H54 (cell line): Measurements from ENCODE around the gene PSG4.
"Not testable (repeated sequence)": the region's sequence is repeated elsewhere in the genome, so short reads cannot be mapped to it uniquely, and the experiment has no call there.

Source experiments
- DNase-seq: peaks from one replicate; pipeline ENCODE4 v3.0.0; 2011; ENCODE audit warnings: low spot score, mixed read lengths; ENCODE audit not compliant: insufficient read length
- FAIRE-seq: peaks from 3 replicates; lab custom pipeline; 2011; peaks lifted over from hg19 to GRCh38; lab: Jason Lieb, UNC
- POLR2A ChIP-seq: IDR thresholded peaks from 2 replicates; pipeline ENCODE4 v1.6.1; 2011; ENCODE audit warnings: low read depth, mild to moderate bottlenecking, low read length

Gene PSG4

GRCh38 chr19:43205471-43206105 is at the start of gene PSG4:
Gene PSG4, minus strand, starts transcription at chr19:43205638. Its CDS starts 102 bp downstream, at chr19:43205536.
- peak; percentile 29; the same call in 1 of the 2 replicates for TF ChIP-seq POLR2A
- not testable (repeated sequence) for FAIRE-seq

GRCh38 chr19:43251428-43251827 is 46.0 kb upstream of the PSG4 start:
- not testable (repeated sequence) for DNase-seq, FAIRE-seq

More at GRCh38 chr19:43205471-43206105, at the start of gene PSG4:
- DNase-seq: not testable (repeated sequence)

GRCh38 chr19:43250296-43250695 is 44.9 kb upstream of the PSG4 start:
- not testable (repeated sequence) for DNase-seq, FAIRE-seq

GRCh38 chr19:43248635-43249002 is 43.2 kb upstream of the PSG4 start:
- not testable (repeated sequence) for DNase-seq, FAIRE-seq

- not testable (repeated sequence) for FAIRE-seq, DNase-seq
Measured at GRCh38 chr19:43247243-43247880, 41.9 kb upstream of the PSG4 start.

GRCh38 chr19:43245848-43246247 is 40.4 kb upstream of the PSG4 start:
- DNase-seq, FAIRE-seq: not testable (repeated sequence)

- not testable (repeated sequence) for DNase-seq, FAIRE-seq
Measured at GRCh38 chr19:43242211-43242610, 36.8 kb upstream of the PSG4 start.

GRCh38 chr19:43238213-43238612 is 32.8 kb upstream of the PSG4 start:
- DNase-seq, FAIRE-seq: not testable (repeated sequence)

- peak; percentile 98 for FAIRE-seq
- not testable (repeated sequence) for DNase-seq
Measured at GRCh38 chr19:43235686-43236085, 30.2 kb upstream of the PSG4 start.

GRCh38 chr19:43229315-43229714 is 23.9 kb upstream of the PSG4 start:
- DNase-seq (no peak), FAIRE-seq (peak; percentile 98)
- no peak for TF ChIP-seq POLR2A

GRCh38 chr19:43228730-43229129 is 23.3 kb upstream of the PSG4 start:
- FAIRE-seq, DNase-seq: not testable (repeated sequence)

- DNase-seq: not testable (repeated sequence)
- FAIRE-seq: peak; percentile 53
Measured at GRCh38 chr19:43226986-43227385, 21.5 kb upstream of the PSG4 start.

GRCh38 chr19:43224855-43225253 is 19.4 kb upstream of the PSG4 start:
- no peak for TF ChIP-seq POLR2A
- DNase-seq: no peak

GRCh38 chr19:43224201-43224854 is 18.9 kb upstream of the PSG4 start:
- not testable (repeated sequence) for DNase-seq
- peak; percentile 33 for FAIRE-seq

More at GRCh38 chr19:43224855-43225253, 19.4 kb upstream of the PSG4 start:
- FAIRE-seq: no peak

GRCh38 chr19:43221891-43222290 is 16.5 kb upstream of the PSG4 start:
- not testable (repeated sequence) for FAIRE-seq, DNase-seq

GRCh38 chr19:43219136-43219535 is 13.7 kb upstream of the PSG4 start:
- not testable (repeated sequence) for FAIRE-seq, DNase-seq

- not testable (repeated sequence) for DNase-seq, FAIRE-seq
Measured at GRCh38 chr19:43215881-43216280, 10.4 kb upstream of the PSG4 start.
